ENCODE data around the gene ADAMTS12. TPM values are rescaled to one million over a fixed set of nuclear protein-coding genes. Genes with fewer than 3 reads are reported as not detected.

Gene ADAMTS12
- polyA plus RNA-seq, 1 donor from 2014 or later, result 0.07 TPM

- Histone ChIP-seq H3F3A (ENCODE audit: insufficient read depth, low read length, poor library complexity, severe bottlenecking) (no peaks in the 10 kb centered on the region), H3K27ac (ENCODE audit: low read length) (no peak overlapping the region), H3K4me3 (ENCODE audit: low read length) (no peak overlapping the region), H3K9ac (ENCODE audit: low read length) (no peak overlapping the region), H3K4me2 (ENCODE audit: low read length) (no peak overlapping the region), H3K27me3 (ENCODE audit: insufficient read depth, low read depth, low read length) (no peaks in the 10 kb centered on the region), H2AFZ (ENCODE audit: low read depth, low read length) (no peak overlapping the region), H3K9me2 (ENCODE audit: insufficient read depth, low read length) (no peaks in the 10 kb centered on the region), H3K79me2 (replicated peaks; ENCODE audit: insufficient read depth, low read length) (no peaks in the 10 kb centered on the region), H4K20me1 (ENCODE audit: insufficient read depth) (no peaks in the 10 kb centered on the region), H3K36me3 (ENCODE audit: insufficient read depth, low read length) (no peaks in the 10 kb centered on the region), H3K9me3 (ENCODE audit: low read length) (no peaks in the 10 kb centered on the region)
- TF ChIP-seq SMC3 (conservative IDR thresholded peaks at IDR 0.05; ENCODE audit: poor library complexity), result no peak
- TF ChIP-seq EP300 (conservative IDR thresholded peaks at IDR 0.05; ENCODE audit: poor library complexity, severe bottlenecking), result no peak
- no peak for TF ChIP-seq MXI1 (conservative IDR thresholded peaks at IDR 0.05; ENCODE audit: poor library complexity, severe bottlenecking)
- TF ChIP-seq CTCF (IDR thresholded peaks at IDR 0.05; ENCODE audit: poor library complexity, severe bottlenecking), result no peak
- no peak for TF ChIP-seq EZH2 (IDR thresholded peaks at IDR 0.05; ENCODE audit: borderline replicate concordance, insufficient read depth, low read length, poor library complexity, severe bottlenecking)
- no peak for TF ChIP-seq POLR2AphosphoS5 (IDR thresholded peaks at IDR 0.05)
Measured at GRCh38 chr5:33755231-33755630, 136.6 kb downstream of the ADAMTS12 start.

GRCh38 chr5:33753704-33754103, 138.1 kb downstream of the ADAMTS12 start:
- TF ChIP-seq SMC3 (conservative IDR thresholded peaks at IDR 0.05; ENCODE audit: poor library complexity) (no peak), MXI1 (conservative IDR thresholded peaks at IDR 0.05; ENCODE audit: poor library complexity, severe bottlenecking) (no peak), POLR2AphosphoS5 (IDR thresholded peaks at IDR 0.05) (no peak), CTCF (IDR thresholded peaks at IDR 0.05; ENCODE audit: poor library complexity, severe bottlenecking) (no peak), RAD21 (conservative IDR thresholded peaks at IDR 0.05) (no peak), EZH2 (IDR thresholded peaks at IDR 0.05; ENCODE audit: borderline replicate concordance, insufficient read depth, low read length, poor library complexity, severe bottlenecking) (no peak), TAF1 (IDR thresholded peaks at IDR 0.05; ENCODE audit: low read depth) (no peak), EP300 (conservative IDR thresholded peaks at IDR 0.05; ENCODE audit: poor library complexity, severe bottlenecking) (no peak)
- TF ChIP-seq, protein P1, sequence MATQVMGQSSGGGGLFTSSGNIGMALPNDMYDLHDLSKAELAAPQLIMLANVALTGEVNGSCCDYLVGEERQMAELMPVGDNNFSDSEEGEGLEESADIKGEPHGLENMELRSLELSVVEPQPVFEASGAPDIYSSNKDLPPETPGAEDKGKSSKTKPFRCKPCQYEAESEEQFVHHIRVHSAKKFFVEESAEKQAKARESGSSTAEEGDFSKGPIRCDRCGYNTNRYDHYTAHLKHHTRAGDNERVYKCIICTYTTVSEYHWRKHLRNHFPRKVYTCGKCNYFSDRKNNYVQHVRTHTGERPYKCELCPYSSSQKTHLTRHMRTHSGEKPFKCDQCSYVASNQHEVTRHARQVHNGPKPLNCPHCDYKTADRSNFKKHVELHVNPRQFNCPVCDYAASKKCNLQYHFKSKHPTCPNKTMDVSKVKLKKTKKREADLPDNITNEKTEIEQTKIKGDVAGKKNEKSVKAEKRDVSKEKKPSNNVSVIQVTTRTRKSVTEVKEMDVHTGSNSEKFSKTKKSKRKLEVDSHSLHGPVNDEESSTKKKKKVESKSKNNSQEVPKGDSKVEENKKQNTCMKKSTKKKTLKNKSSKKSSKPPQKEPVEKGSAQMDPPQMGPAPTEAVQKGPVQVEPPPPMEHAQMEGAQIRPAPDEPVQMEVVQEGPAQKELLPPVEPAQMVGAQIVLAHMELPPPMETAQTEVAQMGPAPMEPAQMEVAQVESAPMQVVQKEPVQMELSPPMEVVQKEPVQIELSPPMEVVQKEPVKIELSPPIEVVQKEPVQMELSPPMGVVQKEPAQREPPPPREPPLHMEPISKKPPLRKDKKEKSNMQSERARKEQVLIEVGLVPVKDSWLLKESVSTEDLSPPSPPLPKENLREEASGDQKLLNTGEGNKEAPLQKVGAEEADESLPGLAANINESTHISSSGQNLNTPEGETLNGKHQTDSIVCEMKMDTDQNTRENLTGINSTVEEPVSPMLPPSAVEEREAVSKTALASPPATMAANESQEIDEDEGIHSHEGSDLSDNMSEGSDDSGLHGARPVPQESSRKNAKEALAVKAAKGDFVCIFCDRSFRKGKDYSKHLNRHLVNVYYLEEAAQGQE (IDR thresholded peaks at IDR 0.05; ENCODE audit: borderline replicate concordance), result no peak
- H3K4me2 ChIP-seq (ENCODE audit: low read length), result no peak overlapping the region
- H2AFZ ChIP-seq (ENCODE audit: low read depth, low read length), result no peak overlapping the region
- H3K27ac ChIP-seq (ENCODE audit: low read length), result no peak overlapping the region
- no peaks in the 10 kb centered on the region for H3K36me3 ChIP-seq (ENCODE audit: insufficient read depth, low read length)
- H3K9ac ChIP-seq (ENCODE audit: low read length), result no peak overlapping the region
- no peaks in the 10 kb centered on the region for H3K9me3 ChIP-seq (ENCODE audit: low read length)
- no peak overlapping the region for H3K4me3 ChIP-seq (ENCODE audit: low read length)
- no peaks in the 10 kb centered on the region for H3F3A ChIP-seq (ENCODE audit: insufficient read depth, low read length, poor library complexity, severe bottlenecking)
- no peaks in the 10 kb centered on the region for H3K27me3 ChIP-seq (ENCODE audit: insufficient read depth, low read depth, low read length)
- H4K20me1 ChIP-seq (ENCODE audit: insufficient read depth), result no peaks in the 10 kb centered on the region
- H3K79me2 ChIP-seq (replicated peaks; ENCODE audit: insufficient read depth, low read length), result no peaks in the 10 kb centered on the region
- no peaks in the 10 kb centered on the region for H3K9me2 ChIP-seq (ENCODE audit: insufficient read depth, low read length)

All from neural cell (in vitro differentiated cells).